GM12878 (cell line): ENCODE data around the gene GLT1D1. TPM values are rescaled to one million over a fixed set of nuclear protein-coding genes. Genes with fewer than 3 reads are reported as not detected.

ENCODE experiments used
- BCL11A ChIP-seq: IDR thresholded peaks from 2 replicates; pipeline ENCODE4 v1.6.1; 2011; ENCODE audit warnings: low read depth, low read length
- CHD1 ChIP-seq: IDR thresholded peaks from 2 replicates; pipeline ENCODE4 v1.6.1; 2012; ENCODE audit warnings: low read depth, low read length, improper control_type of control experiment
- CHD4 ChIP-seq: fragments of 200-600 bp; sonication (generic); IDR thresholded peaks from 2 replicates; pipeline ENCODE4 v1.6.1; 2016; ENCODE audit warnings: mild to moderate bottlenecking
- EED ChIP-seq: sonication (generic); IDR thresholded peaks from 2 replicates; pipeline ENCODE4 v1.6.1; 2016; ENCODE audit warnings: antibody characterized with exemption, low read depth
- FOXK2 ChIP-seq: fragments of 450-650 bp; IDR thresholded peaks from 2 replicates; pipeline ENCODE4 v1.6.1; 2017; ENCODE audit warnings: mild to moderate bottlenecking, moderate library complexity
- GABPA ChIP-seq: IDR thresholded peaks from 2 replicates; pipeline ENCODE4 v1.6.1; 2014; ENCODE audit warnings: antibody characterized with exemption, low read depth, mild to moderate bottlenecking, inconsistent platforms
- HCFC1 ChIP-seq: fragments of 150-350 bp; IDR thresholded peaks from 2 replicates; pipeline ENCODE4 v1.6.1; 2014; ENCODE audit warnings: low read length
- IKZF2 ChIP-seq, 2 experiments: fragments of 450-650 bp; IDR thresholded peaks; 2 replicates each; pipeline ENCODE4 v1.6.1; 2017; ENCODE audit warnings: mild to moderate bottlenecking in 2 of 2, moderate library complexity in 2 of 2
- NFIC ChIP-seq: IDR thresholded peaks from 2 replicates; pipeline ENCODE4 v1.6.1; 2012; ENCODE audit warnings: low read depth, mild to moderate bottlenecking, inconsistent platforms, low read length, moderate library complexity
- NR2C2 ChIP-seq: IDR thresholded peaks from 2 replicates; pipeline ENCODE4 v1.6.1; 2011; ENCODE audit warnings: borderline replicate concordance, low read depth; ENCODE audit not compliant: control insufficient read depth, insufficient read length
- POLR2AphosphoS2 ChIP-seq: IDR thresholded peaks from 2 replicates; pipeline ENCODE4 v1.6.1; 2011; ENCODE audit warnings: low read depth, mild to moderate bottlenecking, low read length, improper control_type of control experiment, moderate library complexity
- SMC3 ChIP-seq: IDR thresholded peaks from 2 replicates; pipeline ENCODE4 v1.6.1; 2011; ENCODE audit warnings: low read length, improper control_type of control experiment, borderline replicate concordance
- SREBF1 ChIP-seq: IDR thresholded peaks from 2 replicates; pipeline ENCODE4 v1.6.1; 2012; ENCODE audit warnings: mild to moderate bottlenecking, low read length
- SUZ12 ChIP-seq: fragments of 200-600 bp; sonication (generic); IDR thresholded peaks from one replicate; pipeline ENCODE4 v1.6.1; 2018; ENCODE audit warnings: antibody characterized with exemption, mild to moderate bottlenecking; ENCODE audit not compliant: unreplicated experiment
- polyA plus RNA-seq, 11 experiments: library from polyadenylated mRNA; depleted of rRNA in 4 of 11; unstranded in 6 of 11; stranded (reverse) in 5 of 11; fragments of >200 nt; fragmentation: Nextera tagmentation in 4 of 11; fragmentation: Illumina TruSeq in 1 of 11; extraction: Ambion mirVana in 4 of 11; extraction: Trizol in 1 of 11; gene quantifications; 1 replicate in 1 of 11; 2 replicates in 10 of 11; pipeline versions ENCODE4 v1.2.1 to v1.2.3, GENCODE V29; 2011 to 2016; ENCODE audit warnings: inconsistent platforms in 2 of 11, missing spikeins in 2 of 11, low read depth in 1 of 11
- total RNA-seq, 4 experiments: library from RNA; depleted of rRNA in 3 of 4; stranded (reverse); fragments of >200 nt in 3 of 4; fragmentation: Illumina TruSeq in 1 of 4; extraction: Trizol in 1 of 4; gene quantifications; 2 replicates each; pipeline versions ENCODE4 v1.2.1 to v1.2.3, GENCODE V29; 2013 to 2021
- TF ChIP-seq, protein P1 (sequence below): fragments of 450-650 bp; IDR thresholded peaks from 2 replicates; pipeline ENCODE4 v1.6.1; 2017; ENCODE audit warnings: low read depth, mild to moderate bottlenecking, moderate library complexity
- TF ChIP-seq, protein P2 (sequence below): fragments of 450-650 bp; IDR thresholded peaks from 2 replicates; pipeline ENCODE4 v1.6.1; 2017; ENCODE audit warnings: mild to moderate bottlenecking, moderate library complexity
- TF ChIP-seq, protein P3 (sequence below): fragments of 150-350 bp; IDR thresholded peaks from 2 replicates; pipeline ENCODE4 v1.6.1; 2014; ENCODE audit warnings: mild to moderate bottlenecking, low read depth, low read length
- TF ChIP-seq, protein P4 (sequence below): fragments of 450-650 bp; IDR thresholded peaks from 2 replicates; pipeline ENCODE4 v1.6.1; 2018; ENCODE audit warnings: mild to moderate bottlenecking, low read depth, moderate library complexity; ENCODE audit not compliant: partially characterized antibody
- TF ChIP-seq, protein P5 (sequence below): IDR thresholded peaks from 2 replicates; pipeline ENCODE4 v1.6.1; 2011; ENCODE audit warnings: mild to moderate bottlenecking, low read depth, low read length, moderate library complexity; ENCODE audit not compliant: insufficient replicate concordance

GLT1D1 gene
- total and polyA plus RNA-seq, 10 of the 15 experiments (the other 5 are each of a cell fraction or from before 2014, with no cell fraction given), result 0.42 to 62.8 (median 3.0) TPM

DNA sequence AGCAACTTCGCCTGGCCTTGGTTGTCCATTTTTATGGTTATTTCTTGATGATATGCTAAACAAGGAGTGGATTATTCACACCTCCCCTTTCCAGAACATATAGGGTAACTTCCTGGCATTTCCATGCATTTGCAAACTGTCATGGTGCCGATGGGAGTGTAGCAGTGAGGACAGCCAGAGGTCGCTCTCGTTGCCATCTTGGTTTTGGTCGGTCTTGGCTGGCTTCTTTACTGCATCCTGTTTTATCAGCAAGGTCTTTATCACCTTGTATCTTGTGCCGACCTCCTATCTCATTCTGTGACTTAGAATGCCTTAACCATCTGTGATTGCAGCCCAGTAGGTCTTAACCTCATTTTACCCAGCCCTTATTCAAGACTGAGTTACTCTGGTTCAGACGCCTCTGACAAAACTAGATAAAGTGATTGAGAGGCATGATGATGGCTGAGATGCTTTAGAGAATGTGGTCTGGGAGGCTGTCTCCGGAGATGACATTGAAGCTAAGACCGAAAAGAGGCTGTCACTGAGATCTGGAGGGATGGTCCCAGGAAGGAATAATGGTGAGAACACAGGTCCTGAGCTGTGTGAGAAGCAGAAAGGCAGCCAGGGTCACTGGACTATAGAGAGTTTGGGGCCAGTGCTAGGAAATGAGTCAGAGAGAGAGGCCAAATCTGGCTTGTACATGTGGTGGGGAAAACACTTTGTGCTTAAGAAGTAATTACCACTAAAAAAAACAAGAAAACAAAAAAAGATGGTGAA lies 2.9 kb downstream of the GLT1D1 start (continued):
- TF ChIP-seq BCL11A, result peak; percentile 40; the same call in 1 of the 2 replicates
- TF ChIP-seq, protein P1, sequence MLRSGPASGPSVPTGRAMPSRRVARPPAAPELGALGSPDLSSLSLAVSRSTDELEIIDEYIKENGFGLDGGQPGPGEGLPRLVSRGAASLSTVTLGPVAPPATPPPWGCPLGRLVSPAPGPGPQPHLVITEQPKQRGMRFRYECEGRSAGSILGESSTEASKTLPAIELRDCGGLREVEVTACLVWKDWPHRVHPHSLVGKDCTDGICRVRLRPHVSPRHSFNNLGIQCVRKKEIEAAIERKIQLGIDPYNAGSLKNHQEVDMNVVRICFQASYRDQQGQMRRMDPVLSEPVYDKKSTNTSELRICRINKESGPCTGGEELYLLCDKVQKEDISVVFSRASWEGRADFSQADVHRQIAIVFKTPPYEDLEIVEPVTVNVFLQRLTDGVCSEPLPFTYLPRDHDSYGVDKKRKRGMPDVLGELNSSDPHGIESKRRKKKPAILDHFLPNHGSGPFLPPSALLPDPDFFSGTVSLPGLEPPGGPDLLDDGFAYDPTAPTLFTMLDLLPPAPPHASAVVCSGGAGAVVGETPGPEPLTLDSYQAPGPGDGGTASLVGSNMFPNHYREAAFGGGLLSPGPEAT, result no peak
- peak in 1 of 2 experiments; percentile 20; a peak in 1 of 4 replicates for TF ChIP-seq IKZF2 (IDR thresholded peaks at IDR 0.05)
- TF ChIP-seq CHD4, result no peak
- TF ChIP-seq EED, result no peak
- TF ChIP-seq, protein P2, sequence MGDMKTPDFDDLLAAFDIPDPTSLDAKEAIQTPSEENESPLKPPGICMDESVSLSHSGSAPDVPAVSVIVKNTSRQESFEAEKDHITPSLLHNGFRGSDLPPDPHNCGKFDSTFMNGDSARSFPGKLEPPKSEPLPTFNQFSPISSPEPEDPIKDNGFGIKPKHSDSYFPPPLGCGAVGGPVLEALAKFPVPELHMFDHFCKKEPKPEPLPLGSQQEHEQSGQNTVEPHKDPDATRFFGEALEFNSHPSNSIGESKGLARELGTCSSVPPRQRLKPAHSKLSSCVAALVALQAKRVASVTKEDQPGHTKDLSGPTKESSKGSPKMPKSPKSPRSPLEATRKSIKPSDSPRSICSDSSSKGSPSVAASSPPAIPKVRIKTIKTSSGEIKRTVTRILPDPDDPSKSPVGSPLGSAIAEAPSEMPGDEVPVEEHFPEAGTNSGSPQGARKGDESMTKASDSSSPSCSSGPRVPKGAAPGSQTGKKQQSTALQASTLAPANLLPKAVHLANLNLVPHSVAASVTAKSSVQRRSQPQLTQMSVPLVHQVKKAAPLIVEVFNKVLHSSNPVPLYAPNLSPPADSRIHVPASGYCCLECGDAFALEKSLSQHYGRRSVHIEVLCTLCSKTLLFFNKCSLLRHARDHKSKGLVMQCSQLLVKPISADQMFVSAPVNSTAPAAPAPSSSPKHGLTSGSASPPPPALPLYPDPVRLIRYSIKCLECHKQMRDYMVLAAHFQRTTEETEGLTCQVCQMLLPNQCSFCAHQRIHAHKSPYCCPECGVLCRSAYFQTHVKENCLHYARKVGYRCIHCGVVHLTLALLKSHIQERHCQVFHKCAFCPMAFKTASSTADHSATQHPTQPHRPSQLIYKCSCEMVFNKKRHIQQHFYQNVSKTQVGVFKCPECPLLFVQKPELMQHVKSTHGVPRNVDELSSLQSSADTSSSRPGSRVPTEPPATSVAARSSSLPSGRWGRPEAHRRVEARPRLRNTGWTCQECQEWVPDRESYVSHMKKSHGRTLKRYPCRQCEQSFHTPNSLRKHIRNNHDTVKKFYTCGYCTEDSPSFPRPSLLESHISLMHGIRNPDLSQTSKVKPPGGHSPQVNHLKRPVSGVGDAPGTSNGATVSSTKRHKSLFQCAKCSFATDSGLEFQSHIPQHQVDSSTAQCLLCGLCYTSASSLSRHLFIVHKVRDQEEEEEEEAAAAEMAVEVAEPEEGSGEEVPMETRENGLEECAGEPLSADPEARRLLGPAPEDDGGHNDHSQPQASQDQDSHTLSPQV, result no peak
- TF ChIP-seq, protein P3, sequence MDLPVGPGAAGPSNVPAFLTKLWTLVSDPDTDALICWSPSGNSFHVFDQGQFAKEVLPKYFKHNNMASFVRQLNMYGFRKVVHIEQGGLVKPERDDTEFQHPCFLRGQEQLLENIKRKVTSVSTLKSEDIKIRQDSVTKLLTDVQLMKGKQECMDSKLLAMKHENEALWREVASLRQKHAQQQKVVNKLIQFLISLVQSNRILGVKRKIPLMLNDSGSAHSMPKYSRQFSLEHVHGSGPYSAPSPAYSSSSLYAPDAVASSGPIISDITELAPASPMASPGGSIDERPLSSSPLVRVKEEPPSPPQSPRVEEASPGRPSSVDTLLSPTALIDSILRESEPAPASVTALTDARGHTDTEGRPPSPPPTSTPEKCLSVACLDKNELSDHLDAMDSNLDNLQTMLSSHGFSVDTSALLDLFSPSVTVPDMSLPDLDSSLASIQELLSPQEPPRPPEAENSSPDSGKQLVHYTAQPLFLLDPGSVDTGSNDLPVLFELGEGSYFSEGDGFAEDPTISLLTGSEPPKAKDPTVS, result no peak
- TF ChIP-seq, protein P4, sequence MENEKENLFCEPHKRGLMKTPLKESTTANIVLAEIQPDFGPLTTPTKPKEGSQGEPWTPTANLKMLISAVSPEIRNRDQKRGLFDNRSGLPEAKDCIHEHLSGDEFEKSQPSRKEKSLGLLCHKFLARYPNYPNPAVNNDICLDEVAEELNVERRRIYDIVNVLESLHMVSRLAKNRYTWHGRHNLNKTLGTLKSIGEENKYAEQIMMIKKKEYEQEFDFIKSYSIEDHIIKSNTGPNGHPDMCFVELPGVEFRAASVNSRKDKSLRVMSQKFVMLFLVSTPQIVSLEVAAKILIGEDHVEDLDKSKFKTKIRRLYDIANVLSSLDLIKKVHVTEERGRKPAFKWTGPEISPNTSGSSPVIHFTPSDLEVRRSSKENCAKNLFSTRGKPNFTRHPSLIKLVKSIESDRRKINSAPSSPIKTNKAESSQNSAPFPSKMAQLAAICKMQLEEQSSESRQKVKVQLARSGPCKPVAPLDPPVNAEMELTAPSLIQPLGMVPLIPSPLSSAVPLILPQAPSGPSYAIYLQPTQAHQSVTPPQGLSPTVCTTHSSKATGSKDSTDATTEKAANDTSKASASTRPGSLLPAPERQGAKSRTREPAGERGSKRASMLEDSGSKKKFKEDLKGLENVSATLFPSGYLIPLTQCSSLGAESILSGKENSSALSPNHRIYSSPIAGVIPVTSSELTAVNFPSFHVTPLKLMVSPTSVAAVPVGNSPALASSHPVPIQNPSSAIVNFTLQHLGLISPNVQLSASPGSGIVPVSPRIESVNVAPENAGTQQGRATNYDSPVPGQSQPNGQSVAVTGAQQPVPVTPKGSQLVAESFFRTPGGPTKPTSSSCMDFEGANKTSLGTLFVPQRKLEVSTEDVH, result no peak
- TF ChIP-seq POLR2AphosphoS2, result no peak
- TF ChIP-seq SUZ12, result no peak
- peak; percentile 58 for TF ChIP-seq NFIC
- no peak for TF ChIP-seq HCFC1
- no peak for TF ChIP-seq SMC3
- no peak for TF ChIP-seq CHD1
- no peak for TF ChIP-seq NR2C2
- TF ChIP-seq, protein P5, sequence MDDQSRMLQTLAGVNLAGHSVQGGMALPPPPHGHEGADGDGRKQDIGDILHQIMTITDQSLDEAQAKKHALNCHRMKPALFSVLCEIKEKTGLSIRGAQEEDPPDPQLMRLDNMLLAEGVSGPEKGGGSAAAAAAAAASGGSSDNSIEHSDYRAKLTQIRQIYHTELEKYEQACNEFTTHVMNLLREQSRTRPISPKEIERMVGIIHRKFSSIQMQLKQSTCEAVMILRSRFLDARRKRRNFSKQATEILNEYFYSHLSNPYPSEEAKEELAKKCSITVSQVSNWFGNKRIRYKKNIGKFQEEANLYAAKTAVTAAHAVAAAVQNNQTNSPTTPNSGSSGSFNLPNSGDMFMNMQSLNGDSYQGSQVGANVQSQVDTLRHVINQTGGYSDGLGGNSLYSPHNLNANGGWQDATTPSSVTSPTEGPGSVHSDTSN, result no peak
- TF ChIP-seq FOXK2, result no peak
- no peak for TF ChIP-seq SREBF1
- no peak for TF ChIP-seq GABPA
